ENCODE results near the gene FRYL.

FRYL gene

GRCh38 chr4:48620831-48621230 lies 159.2 kb downstream of the FRYL start:
- H3K4me3 ChIP-seq (replicated peaks; ENCODE audit: insufficient read depth, low read length): no peak overlapping the region
- no peaks in the 10 kb centered on the region for H3K27me3 ChIP-seq (ENCODE audit: insufficient read depth, poor library complexity, severe bottlenecking)
- H3K27ac ChIP-seq (replicated peaks): no peak overlapping the region
- no peak for TF ChIP-seq POLR2AphosphoS5 (IDR thresholded peaks at IDR 0.05; ENCODE audit: low read depth)
- no peak for TF ChIP-seq GABPA (IDR thresholded peaks at IDR 0.05; ENCODE audit: low read depth)
- no peak for TF ChIP-seq REST (IDR thresholded peaks at IDR 0.05; ENCODE audit: insufficient replicate concordance, low read depth)
- TF ChIP-seq CTCF (IDR thresholded peaks at IDR 0.05; ENCODE audit: insufficient read depth, low read length): no peak
- TF ChIP-seq SPI1 (IDR thresholded peaks at IDR 0.05; ENCODE audit: borderline replicate concordance, low read depth): no peak
- DNase-seq (ENCODE audit: low read depth in 1 of 2, low spot score in 1 of 2): no peak

GRCh38 chr4:48620093-48620492 lies 160.0 kb downstream of the FRYL start:
- no peaks in the 10 kb centered on the region for H3K27me3 ChIP-seq (ENCODE audit: insufficient read depth, poor library complexity, severe bottlenecking)
- H3K27ac ChIP-seq (replicated peaks): no peak overlapping the region
- no peak overlapping the region for H3K4me3 ChIP-seq (replicated peaks; ENCODE audit: insufficient read depth, low read length)
- no peak for DNase-seq (ENCODE audit: low read depth in 1 of 2, low spot score in 1 of 2)
- TF ChIP-seq GABPA (IDR thresholded peaks at IDR 0.05; ENCODE audit: low read depth): no peak
- TF ChIP-seq POLR2AphosphoS5 (IDR thresholded peaks at IDR 0.05; ENCODE audit: low read depth): no peak
- no peak for TF ChIP-seq CTCF (IDR thresholded peaks at IDR 0.05; ENCODE audit: insufficient read depth, low read length)
- TF ChIP-seq SPI1 (IDR thresholded peaks at IDR 0.05; ENCODE audit: borderline replicate concordance, low read depth): no peak
- TF ChIP-seq REST (IDR thresholded peaks at IDR 0.05; ENCODE audit: insufficient replicate concordance, low read depth): no peak

- H3K27ac ChIP-seq (replicated peaks): no peak overlapping the region
- H3K27me3 ChIP-seq (ENCODE audit: insufficient read depth, poor library complexity, severe bottlenecking): no peaks in the 10 kb centered on the region
- DNase-seq (ENCODE audit: low read depth in 1 of 2, low spot score in 1 of 2): no peak
- H3K4me3 ChIP-seq (replicated peaks; ENCODE audit: insufficient read depth, low read length): no peak overlapping the region
- TF ChIP-seq GABPA (IDR thresholded peaks at IDR 0.05; ENCODE audit: low read depth): no peak
These were observed 175.6 kb downstream of the FRYL start for GRCh38 chr4:48604527-48604926.

- TF ChIP-seq CTCF (IDR thresholded peaks at IDR 0.05; ENCODE audit: insufficient read depth, low read length) (no peak), REST (IDR thresholded peaks at IDR 0.05; ENCODE audit: insufficient replicate concordance, low read depth) (no peak), GABPA (IDR thresholded peaks at IDR 0.05; ENCODE audit: low read depth) (no peak), SPI1 (IDR thresholded peaks at IDR 0.05; ENCODE audit: borderline replicate concordance, low read depth) (no peak), POLR2AphosphoS5 (IDR thresholded peaks at IDR 0.05; ENCODE audit: low read depth) (no peak)
- no peak for DNase-seq (ENCODE audit: low read depth in 1 of 2, low spot score in 1 of 2)
These were observed 176.0 kb downstream of the FRYL start for GRCh38 chr4:48604041-48604440.

More at GRCh38 chr4:48604041-48604440, 176.0 kb downstream of the FRYL start:
- Histone ChIP-seq H3K27me3 (ENCODE audit: insufficient read depth, poor library complexity, severe bottlenecking) (no peaks in the 10 kb centered on the region), H3K27ac (replicated peaks) (no peak overlapping the region), H3K4me3 (replicated peaks; ENCODE audit: insufficient read depth, low read length) (no peak overlapping the region)
